Head of caudate nucleus (tissue), 42 donors: ENCODE measurements around the gene NCOA1.

Experiments used
- DNase-seq, 42 donors: peaks; one replicate each; pipeline versions ENCODE4 v3.0.0 to v3.0.0-alpha.2; 2020 to 2021; ENCODE audit warnings: mixed read lengths in 7 of 42
- intact Hi-C: fragments of 100-400 bp; cut with DNase I; formaldehyde crosslinking; loops from one replicate; pipeline ENCODE4 v1.15.0; 2022

Gene NCOA1

GRCh38 chr2:24819442-24820174 is 328.6 kb downstream of the NCOA1 start:
- intact Hi-C loops: loop anchor here (10.0 kb wide), 1 partner anchor 325 kb away; the partner anchor contains the start of gene NCOA1
- DNase-seq: peak in 8 of 42 donors; percentile 5 to 34 (median 12)

- intact Hi-C loops: loop anchor here (10.0 kb wide), 1 partner anchor 325 kb away; the partner anchor contains the start of gene NCOA1
- DNase-seq: peak in 6 of 42 donors; percentile 4 to 34 (median 15)
Measured at GRCh38 chr2:24820175-24820513, 329.1 kb downstream of the NCOA1 start.
